Measurements from ENCODE around the gene CHMP2A. TPM values are rescaled to one million over a fixed set of nuclear protein-coding genes. Genes with fewer than 3 reads are reported as not detected.

CHMP2A gene
- total and polyA plus RNA-seq, 2 donors (not counting 1 experiment from before 2014, with no cell fraction given) = 62.5 to 97.5 TPM

- WGBS (ENCODE audit: insufficient coverage) = 97% methylated on average over 25 of the region's 25 CpGs
- Histone ChIP-seq H3K27me3 (replicated peaks in 1 of 4; ENCODE audit: control extremely low read depth in 1 of 4, control insufficient read depth in 3 of 4, insufficient read depth in 4 of 4, low read length in 3 of 4) (no peaks in the 10 kb centered on the region), H3K4me3 (ENCODE audit: control extremely low read depth in 1 of 5, extremely low read depth in 1 of 5, insufficient read depth in 1 of 5, low read depth in 2 of 5, low read length in 4 of 5) (no peak within 1 kb of the TSS), H3K4me2 (replicated peaks; ENCODE audit: low read depth, low read length, poor library complexity, severe bottlenecking) (no peak within 1 kb of the TSS), H3K4me1 (ENCODE audit: control insufficient read depth in 2 of 2, insufficient read depth in 2 of 2, low read length in 2 of 2) (peaks cover 10 to 15% of the 10 kb centered on the region in 2 donors), H2AFZ (ENCODE audit: insufficient read depth, low read depth, low read length, poor library complexity, severe bottlenecking) (no peak within 1 kb of the TSS), H3K36me3 (replicated peaks in 1 of 2; ENCODE audit: control extremely low read depth in 1 of 2, control insufficient read depth in 1 of 2, extremely low read depth in 1 of 2, insufficient read depth in 2 of 2, low read length in 1 of 2) (peaks cover 0 to 8% of the 10 kb centered on the region in 2 experiments), H3K27ac (ENCODE audit: low read length in 2 of 2) (no peak within 1 kb of the TSS), H4K20me1 (ENCODE audit: control insufficient read depth, insufficient read depth, low read length, poor library complexity, severe bottlenecking) (peaks cover 40% of the 10 kb centered on the region), H3K9ac (ENCODE audit: low read length) (no peak within 1 kb of the TSS), H3K9me3 (ENCODE audit: control extremely low read depth in 1 of 3, control insufficient read depth in 2 of 3, insufficient read depth in 1 of 3, low read length in 2 of 3) (peaks cover 0 to 18% (median 3%) of the 10 kb centered on the region in 3 donors), H3K79me2 (ENCODE audit: control insufficient read depth, insufficient read depth, low read length) (peaks cover 27% of the 10 kb centered on the region)
- ATAC-seq (ENCODE audit: low read depth) = no peak
- CTCF ChIA-PET = interaction anchor here (0.8 kb wide), 1 partner anchor 50 kb away, joined by 3 read pairs; no protein-coding TSS in a partner anchor
- Mint-ChIP-seq H3K4me3 (no peak within 1 kb of the TSS), H3K27me3 (no peaks in the 10 kb centered on the region), H3K4me1 (peaks cover 19% of the 10 kb centered on the region), H3K27ac (no peak within 1 kb of the TSS), H3K9me3 (ENCODE audit: insufficient read depth) (peaks cover 4% of the 10 kb centered on the region)
- intact Hi-C loops (cut with micrococcal nuclease) = no loop called here
- DNase-seq = no peak
- TF ChIP-seq CTCF (IDR thresholded peaks at IDR 0.05) (no peak), EZH2 (IDR thresholded peaks at IDR 0.05; ENCODE audit: borderline replicate concordance, insufficient read depth, low read depth, low read length, poor library complexity, severe bottlenecking) (no peak)
- POLR2A ChIA-PET = interaction anchor here (0.6 kb wide), 1 partner anchor 53 kb away, joined by 3 read pairs; no protein-coding TSS in a partner anchor
Measured at GRCh38 chr19:58511353-58512208, 43.3 kb downstream of the CHMP2A start, which contains the start of gene SLC27A5. SLC27A5 (minus strand) TSS chr19:58511992; CDS start chr19:58511955, 37 bp downstream.

Data from B cell (primary cell).